AG10803 (cell line): Measurements from ENCODE around the gene PITX1.

Experiments
- DNase-seq: peaks from one replicate; pipeline ENCODE4 v3.0.0; 2010; ENCODE audit warnings: low read depth
- H3K4me3 ChIP-seq: 2 replicates; pipeline ENCODE4 v1.5.1; 2011; ENCODE audit warnings: mild to moderate bottlenecking, low read length, control low read depth
- CTCF ChIP-seq: conservative IDR thresholded peaks from 2 replicates; pipeline ENCODE4 v1.5.1; 2011; ENCODE audit warnings: mild to moderate bottlenecking, low read length, control low read depth, inconsistent platforms

Gene PITX1

GRCh38 chr5:135061001-135061400, 27.0 kb upstream of the PITX1 start:
- TF ChIP-seq CTCF = no peak
- DNase-seq = no peak
- H3K4me3 ChIP-seq = no peak overlapping the region

GRCh38 chr5:135060021-135060420, 26.0 kb upstream of the PITX1 start:
- H3K4me3 ChIP-seq = no peak overlapping the region
- DNase-seq = no peak
- TF ChIP-seq CTCF = no peak

- H3K4me3 ChIP-seq = no peak overlapping the region
- DNase-seq = no peak
- no peak for TF ChIP-seq CTCF
Observed at GRCh38 chr5:135059000-135059923, 25.2 kb upstream of the PITX1 start.

- no peak for DNase-seq
- TF ChIP-seq CTCF = no peak
- H3K4me3 ChIP-seq = no peak overlapping the region
Observed at GRCh38 chr5:135058331-135058732, 24.3 kb upstream of the PITX1 start.

GRCh38 chr5:135057233-135057632, 23.2 kb upstream of the PITX1 start:
- H3K4me3 ChIP-seq = no peak overlapping the region
- no peak for DNase-seq
- no peak for TF ChIP-seq CTCF

- H3K4me3 ChIP-seq = no peak overlapping the region
Observed at GRCh38 chr5:135056316-135057030, 22.4 kb upstream of the PITX1 start.

More at GRCh38 chr5:135056316-135057030, 22.4 kb upstream of the PITX1 start:
- no peak for TF ChIP-seq CTCF
- no peak for DNase-seq
